ENCODE measurements around the gene AOX1. TPM values are rescaled to one million over a fixed set of nuclear protein-coding genes. Genes with fewer than 3 reads are reported as not detected.
A peak's percentile ranks its signal among the peaks of the same experiment; 100 is the strongest.

Gene AOX1
- total and polyA plus RNA-seq, 9 of the 15 experiments (the other 6 are each of a cell fraction or from before 2014, with no cell fraction given): 0.10 to 0.55 (median 0.20) TPM; not detected in 6

- H3K27me3 ChIP-seq (ENCODE audit: control insufficient read depth in 2 of 2, insufficient read depth in 2 of 2, low read length in 2 of 2): no peaks in the 10 kb centered on the region; a peak in 2 of 5 replicates
- no peak overlapping the region for H3K9ac ChIP-seq (ENCODE audit: insufficient read depth in 1 of 2, low read depth in 2 of 2, low read length in 2 of 2)
- no peaks in the 10 kb centered on the region for H3K79me2 ChIP-seq (ENCODE audit: control insufficient read depth, insufficient read depth, low read length)
- no peak overlapping the region for H3K4me3 ChIP-seq
- no peak for ATAC-seq
- intact Hi-C loops (cut with micrococcal nuclease): no loop called here
- H3K4me2 ChIP-seq (ENCODE audit: insufficient read depth, low read length): no peak overlapping the region
- H3K27ac ChIP-seq (ENCODE audit: extremely low read depth, low read depth, low read length): no peak overlapping the region
- in situ Hi-C loops (cut with MboI): no loop called here
- H3K9me3 ChIP-seq (replicated peaks; ENCODE audit: control insufficient read depth, insufficient read depth, low read depth, low read length): no peaks in the 10 kb centered on the region
- FAIRE-seq: no peak
- H4K20me1 ChIP-seq (replicated peaks; ENCODE audit: control insufficient read depth, insufficient read depth, low read length): no peaks in the 10 kb centered on the region
- TF ChIP-seq CEBPG (CRISPR knock-in tag; IDR thresholded peaks at IDR 0.05) (no peak), CEBPG (tag; conservative IDR thresholded peaks at IDR 0.05 in 1 of 2, IDR thresholded peaks at IDR 0.05 in 1 of 2) (peak in 1 of 2 experiments; percentile 46; a peak in 1 of 4 replicates), EGR1 (conservative IDR thresholded peaks at IDR 0.05) (0 out of 2 replicates have a peak, but pooled peaks have one; percentile 28), LEF1 (IDR thresholded peaks at IDR 0.05) (no peak)
- CTCF ChIA-PET (ENCODE audit: low intra/inter-chr PET ratio): no interaction called here
- H2AFZ ChIP-seq (ENCODE audit: low read depth, low read length): peak overlapping the region; percentile 5; the same call in 1 of the 2 replicates
- no peaks in the 10 kb centered on the region; a peak in 3 of 5 replicates for H3K4me1 ChIP-seq (replicated peaks in 1 of 2; ENCODE audit: control insufficient read depth in 2 of 2, insufficient read depth in 2 of 2, low read length in 2 of 2)
- H3K9me1 ChIP-seq (ENCODE audit: control insufficient read depth, insufficient read depth, low read length): no peaks in the 10 kb centered on the region
- POLR2A ChIA-PET: interaction anchor here (0.6 kb wide), 1 partner anchor 229 kb away, joined by 3 read pairs; the partner anchor contains the start of gene CLK1
- H3K36me3 ChIP-seq (ENCODE audit: control insufficient read depth, insufficient read depth, low read length): no peaks in the 10 kb centered on the region
- BruUV-seq (replicated peaks): no TSS peak
- DNase-seq (ENCODE audit: extremely low read depth in 1 of 4, low spot score in 3 of 4): no peak
Observed at GRCh38 chr2:200635251-200635650, 49.4 kb downstream of the AOX1 start.

- Histone ChIP-seq H3K4me2 (ENCODE audit: insufficient read depth, low read length) (no peak overlapping the region), H4K20me1 (replicated peaks; ENCODE audit: control insufficient read depth, insufficient read depth, low read length) (no peaks in the 10 kb centered on the region), H3K27ac (ENCODE audit: extremely low read depth, low read depth, low read length) (no peak overlapping the region), H3K9me1 (ENCODE audit: control insufficient read depth, insufficient read depth, low read length) (no peaks in the 10 kb centered on the region), H3K4me3 (no peak overlapping the region), H3K79me2 (ENCODE audit: control insufficient read depth, insufficient read depth, low read length) (no peaks in the 10 kb centered on the region), H3K9me3 (replicated peaks; ENCODE audit: control insufficient read depth, insufficient read depth, low read depth, low read length) (no peaks in the 10 kb centered on the region), H3K36me3 (ENCODE audit: control insufficient read depth, insufficient read depth, low read length) (no peaks in the 10 kb centered on the region), H3K9ac (ENCODE audit: insufficient read depth in 1 of 2, low read depth in 2 of 2, low read length in 2 of 2) (no peak overlapping the region), H3K27me3 (ENCODE audit: control insufficient read depth in 2 of 2, insufficient read depth in 2 of 2, low read length in 2 of 2) (no peaks in the 10 kb centered on the region; a peak in 2 of 5 replicates), H3K4me1 (replicated peaks in 1 of 2; ENCODE audit: control insufficient read depth in 2 of 2, insufficient read depth in 2 of 2, low read length in 2 of 2) (no peaks in the 10 kb centered on the region; a peak in 3 of 5 replicates), H2AFZ (ENCODE audit: low read depth, low read length) (peak overlapping the region; percentile 22; the same call in 1 of the 2 replicates)
- FAIRE-seq (no peak), ATAC-seq (no peak), DNase-seq (ENCODE audit: extremely low read depth in 1 of 4, low spot score in 3 of 4) (no peak)
- in situ Hi-C loops (cut with MboI) (no loop called here), intact Hi-C loops (cut with micrococcal nuclease) (no loop called here)
- ChIA-PET POLR2A (interaction anchor here (1.5 kb wide), 1 partner anchor 23 kb away, joined by 4 read pairs; no protein-coding TSS in a partner anchor), CTCF (ENCODE audit: low intra/inter-chr PET ratio) (no interaction called here)
- 4% methylated on average over 9 of the region's 9 CpGs for WGBS (ENCODE audit: insufficient coverage, low coverage, missing lambda C conversion rate)
- BruUV-seq (replicated peaks): no TSS peak
- TF ChIP-seq GMEB1 (CRISPR knock-in tag; IDR thresholded peaks at IDR 0.05) (no peak), RNF219 (CRISPR knock-in tag; IDR thresholded peaks at IDR 0.05) (no peak), STAG1 (CRISPR knock-in tag; IDR thresholded peaks at IDR 0.05; ENCODE audit: borderline replicate concordance) (no peak)
Observed at GRCh38 chr2:200637901-200638300, 52.1 kb downstream of the AOX1 start.

Measured in K562 (cell line).